Nephron (organoid): Measurements from ENCODE around the gene ZNF18.

Experiments used
- H3K27ac Mint-ChIP-seq, 3 experiments: 2 replicates each; pipeline ENCODE4 v1.8.0; 2020; ENCODE audit warnings: mixed read lengths in 3 of 3, mild to moderate bottlenecking in 2 of 3, moderate library complexity in 1 of 3
- H3K27me3 Mint-ChIP-seq: 2 replicates; pipeline ENCODE4 v1.8.0; 2021; ENCODE audit warnings: low read depth, mild to moderate bottlenecking, moderate library complexity, mixed read lengths
- H3K36me3 Mint-ChIP-seq: 2 replicates; pipeline ENCODE4 v1.8.0; 2020; ENCODE audit warnings: low read depth, mixed read lengths
- H3K4me1 Mint-ChIP-seq: 2 replicates; pipeline ENCODE4 v1.8.0; 2020; ENCODE audit warnings: mixed read lengths
- H3K4me3 Mint-ChIP-seq, 3 experiments: 2 replicates each; pipeline ENCODE4 v1.8.0; 2020; ENCODE audit warnings: mild to moderate bottlenecking in 3 of 3, mixed read lengths in 3 of 3, moderate library complexity in 2 of 3
- H3K9me3 Mint-ChIP-seq: 2 replicates; pipeline ENCODE4 v1.8.0; 2020; ENCODE audit warnings: mixed read lengths
- TF ChIP-seq, protein P1 (sequence below), 3 experiments: fragments of 200-600 bp; sonication (generic); IDR thresholded peaks; one replicate each; pipeline ENCODE4 v1.5.0; 2021; ENCODE audit warnings: antibody characterized with exemption in 3 of 3; ENCODE audit not compliant: unreplicated experiment in 3 of 3

ZNF18 gene

DNA sequence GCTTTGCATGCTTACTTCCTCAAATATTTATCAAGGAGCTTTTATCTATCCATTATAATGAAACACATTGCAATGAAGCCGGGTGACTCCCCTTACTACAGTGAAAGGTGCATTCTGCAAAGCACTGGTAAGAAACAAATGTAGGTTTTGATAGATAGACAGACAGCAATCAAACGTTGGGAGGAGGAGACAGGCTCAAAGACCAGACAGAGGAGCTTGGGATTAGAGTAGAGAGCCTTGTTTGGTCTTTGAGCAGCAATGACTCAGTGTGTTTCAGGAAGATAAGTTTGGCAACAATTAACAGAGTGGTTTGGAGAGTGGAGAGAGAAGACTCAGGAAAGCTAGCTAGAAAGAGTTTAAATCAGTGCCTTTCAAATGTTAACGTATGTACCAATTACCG, 68.8 kb downstream of the ZNF18 start:
- no peak overlapping the region for H3K27ac Mint-ChIP-seq
- no peak overlapping the region for H3K4me3 Mint-ChIP-seq
- no peaks in the 10 kb centered on the region for H3K36me3 Mint-ChIP-seq
- H3K9me3 Mint-ChIP-seq = peaks cover 7% of the 10 kb centered on the region
- TF ChIP-seq, protein P1, sequence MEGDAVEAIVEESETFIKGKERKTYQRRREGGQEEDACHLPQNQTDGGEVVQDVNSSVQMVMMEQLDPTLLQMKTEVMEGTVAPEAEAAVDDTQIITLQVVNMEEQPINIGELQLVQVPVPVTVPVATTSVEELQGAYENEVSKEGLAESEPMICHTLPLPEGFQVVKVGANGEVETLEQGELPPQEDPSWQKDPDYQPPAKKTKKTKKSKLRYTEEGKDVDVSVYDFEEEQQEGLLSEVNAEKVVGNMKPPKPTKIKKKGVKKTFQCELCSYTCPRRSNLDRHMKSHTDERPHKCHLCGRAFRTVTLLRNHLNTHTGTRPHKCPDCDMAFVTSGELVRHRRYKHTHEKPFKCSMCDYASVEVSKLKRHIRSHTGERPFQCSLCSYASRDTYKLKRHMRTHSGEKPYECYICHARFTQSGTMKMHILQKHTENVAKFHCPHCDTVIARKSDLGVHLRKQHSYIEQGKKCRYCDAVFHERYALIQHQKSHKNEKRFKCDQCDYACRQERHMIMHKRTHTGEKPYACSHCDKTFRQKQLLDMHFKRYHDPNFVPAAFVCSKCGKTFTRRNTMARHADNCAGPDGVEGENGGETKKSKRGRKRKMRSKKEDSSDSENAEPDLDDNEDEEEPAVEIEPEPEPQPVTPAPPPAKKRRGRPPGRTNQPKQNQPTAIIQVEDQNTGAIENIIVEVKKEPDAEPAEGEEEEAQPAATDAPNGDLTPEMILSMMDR (IDR thresholded peaks at IDR 0.05; ENCODE audit: unreplicated experiment in 3 of 3) = no peak
- peaks cover 7% of the 10 kb centered on the region for H3K4me1 Mint-ChIP-seq
- H3K27me3 Mint-ChIP-seq = no peaks in the 10 kb centered on the region
